ENCODE results near the gene PRDX2.

The PRDX2 gene

GRCh38 chr19:12779162-12779993, 22.2 kb downstream of the PRDX2 start:
- no peak for DNase-seq (ENCODE audit: low spot score)

- DNase-seq (ENCODE audit: low spot score) = no peak
Measured at GRCh38 chr19:12778905-12779161, 22.8 kb downstream of the PRDX2 start.

DNA sequence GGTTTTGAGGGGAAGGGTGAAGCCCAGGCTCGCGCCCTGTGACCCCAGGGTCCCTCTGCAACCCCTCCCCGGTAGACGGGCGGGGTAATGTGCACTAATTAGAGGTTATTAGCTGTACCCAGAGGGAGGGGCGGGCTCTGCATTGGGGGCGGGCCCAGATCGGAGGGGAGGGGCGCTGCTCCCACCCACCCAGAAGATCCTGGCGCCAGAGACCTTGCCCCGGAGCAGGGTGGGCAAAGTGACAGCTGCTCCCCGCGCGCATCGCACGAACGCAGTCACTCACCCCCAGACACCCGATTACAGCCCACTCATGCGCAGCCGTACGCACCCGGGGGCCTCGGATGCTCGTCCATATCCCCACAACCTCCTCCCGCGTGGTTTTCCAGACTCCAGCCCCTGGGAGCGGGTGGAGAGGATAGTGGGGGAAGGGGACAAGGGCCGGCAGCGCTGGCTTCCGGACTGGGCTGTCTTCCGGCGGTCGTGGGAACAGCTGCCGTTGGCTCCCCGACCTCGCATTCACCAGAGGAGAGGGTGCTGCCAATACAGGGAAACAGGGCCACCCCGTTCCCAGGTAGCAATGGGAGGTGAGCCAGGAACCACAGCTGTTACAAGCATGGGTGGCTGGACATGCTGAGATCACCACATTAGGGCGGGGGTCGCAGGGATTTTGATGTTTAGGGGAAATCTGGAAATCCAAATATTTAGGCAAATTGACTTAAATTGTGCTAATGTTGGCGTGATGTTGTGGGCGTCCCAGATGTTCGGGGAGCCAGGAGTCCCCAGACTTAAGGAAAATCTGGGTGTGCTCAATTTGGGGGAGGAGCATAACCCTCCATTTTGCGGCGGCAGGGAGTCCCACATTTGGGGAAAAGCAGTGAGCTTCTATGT, 23.3 kb downstream of the PRDX2 start:
- DNase-seq (ENCODE audit: low spot score) = peak; percentile 43

GRCh38 chr19:12777217-12778016, 24.2 kb downstream of the PRDX2 start:
- peak; percentile 83 for DNase-seq (ENCODE audit: low spot score)

GRCh38 chr19:12774588-12775555, 26.7 kb downstream of the PRDX2 start, which contains the start of gene HOOK2:
Gene HOOK2 (minus strand): TSS chr19:12775552. CDS start chr19:12775449, 103 bp downstream.
- no peak for DNase-seq (ENCODE audit: low spot score)

GRCh38 chr19:12773571-12773970, 28.0 kb downstream of the PRDX2 start:
- no peak for DNase-seq (ENCODE audit: low spot score)

- no peak for DNase-seq (ENCODE audit: low spot score)
Measured at GRCh38 chr19:12772323-12772722, 29.3 kb downstream of the PRDX2 start.

DNA sequence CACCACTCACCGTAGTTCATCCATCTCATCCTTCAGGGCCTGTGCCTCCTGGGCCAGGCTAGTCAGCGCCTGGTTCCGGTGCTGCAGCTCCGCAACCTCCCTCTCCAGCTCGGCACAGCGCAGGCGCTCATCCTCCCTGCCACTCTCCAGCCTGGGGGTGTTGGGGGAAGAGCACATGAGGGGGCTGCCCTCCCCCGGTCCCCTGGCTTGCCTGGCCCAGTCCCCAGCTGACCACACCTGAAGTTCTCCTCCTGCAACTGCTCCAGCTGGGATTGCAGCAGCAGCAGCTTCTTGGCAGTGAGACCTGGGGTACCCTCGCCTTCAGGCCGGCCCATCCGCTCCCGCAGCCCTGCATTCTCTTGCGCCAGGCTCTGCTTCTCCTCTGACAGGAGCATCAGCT, 30.7 kb downstream of the PRDX2 start:
- no peak for DNase-seq (ENCODE audit: low spot score)

DNA sequence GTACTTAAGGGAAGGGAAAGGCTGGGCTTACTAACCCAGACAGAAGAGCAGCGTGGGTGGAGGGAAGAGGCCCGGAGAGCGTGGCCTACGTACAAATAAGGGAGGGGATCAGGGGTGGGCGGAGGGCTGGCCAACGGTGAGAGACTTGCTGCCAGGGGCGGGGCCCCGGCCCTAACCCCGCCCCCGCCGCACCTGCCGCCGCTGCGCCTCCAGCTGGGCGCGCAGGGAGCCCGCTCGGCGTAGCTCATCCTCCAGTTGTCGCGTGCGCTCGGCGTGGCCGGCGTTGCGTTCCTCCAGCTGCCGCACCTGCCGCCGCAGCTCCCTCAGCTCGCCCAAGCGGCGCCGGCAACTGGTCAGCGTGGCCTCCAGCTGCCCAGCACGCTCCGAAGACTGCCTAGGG, 31.9 kb downstream of the PRDX2 start:
- peak; percentile 74 for DNase-seq (ENCODE audit: low spot score)

DNA sequence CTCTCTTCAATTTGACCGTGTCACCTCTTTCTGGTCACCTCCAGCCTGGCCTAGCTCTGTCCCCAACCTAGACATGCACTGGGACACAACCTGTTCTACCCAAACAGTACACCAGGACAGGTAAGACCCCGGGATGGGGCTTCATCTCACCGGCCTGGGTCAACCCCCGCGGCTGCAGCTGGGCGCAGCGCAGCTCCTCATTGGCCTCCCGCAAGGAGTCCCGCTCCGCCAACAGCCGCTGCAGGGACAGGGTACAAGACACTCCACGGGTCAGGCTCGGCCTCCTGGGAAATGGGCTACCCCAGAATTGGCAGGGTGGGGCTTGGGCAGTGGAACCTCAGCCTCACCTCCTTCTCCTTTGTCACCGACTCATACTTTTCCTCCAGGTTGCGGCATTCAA, 33.9 kb downstream of the PRDX2 start:
- no peak for DNase-seq (ENCODE audit: low spot score)

DNA sequence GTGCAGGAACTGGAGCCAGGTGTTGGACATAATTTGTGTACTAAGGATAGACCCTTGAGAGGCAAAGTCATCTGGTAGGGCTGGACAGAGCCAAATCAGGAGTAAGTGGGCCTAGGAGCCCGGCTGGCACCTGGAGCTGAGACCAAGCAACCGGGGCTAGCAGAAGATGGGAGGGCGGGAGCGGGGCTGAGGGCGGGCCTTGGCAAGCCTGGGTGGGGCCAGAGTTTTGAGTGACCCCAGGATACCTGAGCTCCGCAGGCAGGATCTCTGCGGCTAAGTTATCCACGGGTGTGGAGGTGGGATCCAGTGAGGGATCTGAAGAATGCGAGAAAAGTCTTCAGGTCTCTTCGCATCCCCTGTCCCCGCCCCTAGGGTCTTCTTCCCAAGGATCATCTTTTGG, 34.5 kb downstream of the PRDX2 start:
- DNase-seq (ENCODE audit: low spot score) = no peak

DNA sequence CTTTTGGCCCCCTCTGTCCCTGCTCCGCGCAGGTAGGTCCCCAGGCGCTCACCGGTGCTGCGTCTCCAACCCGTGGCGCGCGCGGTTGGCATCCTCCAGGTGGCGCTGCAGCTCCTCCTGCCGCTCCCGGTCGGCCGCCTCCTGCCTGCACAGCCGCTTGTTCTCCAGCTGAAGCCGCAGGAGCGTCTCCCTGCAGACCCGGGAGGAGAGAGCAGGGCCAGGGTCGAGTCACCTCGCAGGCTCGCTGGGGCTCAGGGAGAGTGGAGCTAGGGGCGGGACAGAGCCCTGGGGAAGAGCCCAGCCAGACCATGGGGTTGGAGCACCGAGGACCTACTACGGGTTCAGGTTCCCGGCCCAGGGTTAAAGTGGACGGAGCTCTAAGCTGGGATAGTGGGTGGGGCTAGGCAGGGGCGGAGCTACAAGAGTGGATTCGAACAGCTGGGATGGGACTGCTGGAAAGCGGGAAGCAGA, 35.5 kb downstream of the PRDX2 start:
- DNase-seq (ENCODE audit: low spot score) = peak; percentile 83

- no peak for DNase-seq (ENCODE audit: low spot score)
Measured at GRCh38 chr19:12764698-12765097, 36.9 kb downstream of the PRDX2 start.

GRCh38 chr19:12763100-12763499, 38.5 kb downstream of the PRDX2 start:
- no peak for DNase-seq (ENCODE audit: low spot score)

- DNase-seq (ENCODE audit: low spot score) = no peak
Measured at GRCh38 chr19:12759686-12760085, 41.9 kb downstream of the PRDX2 start.

DNA sequence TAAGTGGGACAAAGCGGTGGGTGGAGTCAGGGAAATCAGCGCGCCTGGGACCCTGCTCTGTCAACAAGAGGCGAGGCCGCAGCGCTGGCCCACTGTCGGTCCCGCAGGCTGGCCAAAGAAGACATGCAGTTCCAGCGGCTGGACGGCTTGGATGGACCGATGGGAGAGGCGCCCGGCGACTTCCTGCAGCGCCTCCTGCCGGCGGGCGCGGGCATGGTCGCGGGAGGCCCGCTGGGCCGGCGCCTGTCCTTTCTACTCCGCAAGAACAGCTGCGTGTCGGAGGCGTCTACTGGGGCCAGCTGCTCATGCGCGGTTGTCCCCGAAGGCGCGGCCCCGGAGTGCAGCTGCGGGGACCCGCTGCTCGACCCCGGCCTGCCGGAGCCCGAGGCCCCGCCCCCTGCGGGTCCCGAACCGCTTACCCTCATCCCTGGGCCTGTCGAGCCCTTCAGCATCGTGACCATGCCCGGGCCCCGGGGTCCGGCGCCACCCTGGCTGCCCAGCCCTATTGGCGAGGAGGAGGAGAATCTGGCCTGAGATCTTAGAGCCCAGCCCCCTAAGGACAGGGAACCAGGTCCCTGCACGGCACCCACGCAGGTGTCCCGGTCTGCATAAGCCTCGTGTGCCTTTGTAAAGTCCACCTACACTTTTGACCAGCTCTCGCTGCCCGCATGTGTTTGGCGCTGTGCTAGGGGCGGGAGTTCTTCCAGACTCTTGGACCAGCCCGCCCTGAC, 43.9 kb downstream of the PRDX2 start:
- DNase-seq (ENCODE audit: low spot score) = peak; percentile 62

DNA sequence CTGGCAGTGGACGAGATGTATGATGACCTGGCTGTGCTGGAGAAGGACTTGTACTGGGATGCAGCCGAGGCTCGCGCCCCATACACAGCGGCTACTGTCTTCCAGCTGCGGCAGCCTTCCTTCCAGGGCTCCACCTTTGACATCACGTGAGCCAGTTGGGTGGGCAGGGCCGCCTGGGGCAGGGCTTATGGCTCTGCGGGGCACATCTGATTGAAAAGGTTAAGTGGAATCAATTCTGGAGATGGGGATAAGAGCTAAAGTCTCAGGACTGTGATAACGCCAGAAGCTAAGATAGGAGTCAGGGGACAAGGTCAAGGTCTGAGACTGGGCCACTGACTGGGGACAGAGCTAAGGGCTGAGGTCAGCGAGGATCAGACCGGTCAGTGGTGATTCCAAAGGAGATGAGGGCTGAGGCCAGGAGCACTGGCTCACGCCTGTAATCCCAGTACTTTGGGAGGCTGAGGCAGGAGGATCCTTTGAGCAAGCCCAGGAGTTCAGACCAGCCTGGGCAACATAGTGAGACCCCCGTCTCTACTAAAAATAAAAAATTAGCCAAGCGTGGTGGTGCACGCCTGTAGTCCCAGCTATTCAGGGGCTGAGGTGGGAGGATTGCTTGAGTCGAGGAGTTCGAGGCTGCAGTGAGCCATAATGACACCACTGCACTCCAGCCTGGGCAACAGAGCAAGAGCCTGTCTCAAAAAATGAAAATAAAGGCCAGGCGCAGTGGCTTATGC, 45.3 kb downstream of the PRDX2 start:
- DNase-seq (ENCODE audit: low spot score) = no peak

DNA sequence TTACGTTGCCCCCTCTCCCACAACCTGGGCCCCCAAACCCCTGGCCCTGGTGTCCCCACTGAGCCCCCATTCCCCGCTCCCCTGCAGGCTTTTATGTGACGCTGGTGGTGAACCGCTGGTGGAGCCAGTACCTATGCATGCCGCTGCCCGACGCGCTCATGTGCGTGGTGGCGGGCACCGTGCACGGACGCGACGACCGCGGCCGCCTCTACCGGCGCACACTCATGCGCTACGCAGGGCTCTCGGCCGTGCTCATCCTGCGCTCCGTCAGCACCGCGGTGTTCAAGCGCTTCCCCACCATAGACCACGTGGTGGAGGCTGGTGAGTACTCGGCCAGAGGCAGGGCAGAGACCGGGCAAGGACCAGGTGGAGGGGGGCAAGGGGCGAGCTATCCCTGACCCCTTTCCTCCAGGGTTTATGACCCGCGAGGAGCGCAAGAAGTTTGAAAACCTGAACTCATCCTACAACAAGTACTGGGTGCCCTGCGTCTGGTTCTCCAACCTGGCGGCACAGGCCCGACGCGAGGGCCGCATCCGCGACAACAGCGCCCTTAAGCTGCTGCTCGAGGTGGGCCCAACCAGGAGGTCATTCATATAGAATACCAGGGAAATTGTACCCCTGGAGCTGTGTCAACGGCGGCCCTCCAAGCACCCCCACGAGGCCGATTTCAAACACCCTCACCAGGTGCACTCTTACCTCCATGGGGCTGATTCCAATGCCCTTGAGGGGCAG, 47.0 kb downstream of the PRDX2 start:
- no peak for DNase-seq (ENCODE audit: low spot score)

Measured in CD4-positive, alpha-beta T cell treated with Interleukin-2 at 100 ng/mL for 4 hours (primary cell).